Motor neuron (in vitro differentiated cells): ENCODE measurements around the gene ARHGAP26. TPM values are rescaled to one million over a fixed set of nuclear protein-coding genes. Genes with fewer than 3 reads are reported as not detected.

Experiments used
- ATAC-seq, 8 experiments: fragments of 200-7000 bp; cut with Tn5 transposase; replicated peaks in 6 of 8; 2 replicates each; pipeline ENCODE4 v1.8.0; 2021; ENCODE audit warnings: mild to moderate bottlenecking in 8 of 8, moderate library complexity in 8 of 8
- H3K27ac ChIP-seq, 2 donors: fragments of 250-450 bp; sonication (Bioruptor Pico); 2 replicates each; pipeline ENCODE4 v1.9.0; 2021; ENCODE audit warnings: antibody characterized with exemption in 2 of 2, mild to moderate bottlenecking in 2 of 2, moderate library complexity in 1 of 2
- H3K4me1 ChIP-seq, 2 donors: fragments of 250-450 bp; sonication (Bioruptor Pico); replicated peaks in 1 of 2; 2 replicates each; pipeline ENCODE4 v1.6.1; 2021; ENCODE audit warnings: antibody characterized with exemption in 2 of 2, mild to moderate bottlenecking in 2 of 2, moderate library complexity in 1 of 2
- H3K4me3 ChIP-seq, 5 donors: fragments of 250-450 bp; sonication (Bioruptor Pico); 2 replicates each; pipeline ENCODE4 v1.9.0; 2021; ENCODE audit warnings: antibody characterized with exemption in 5 of 5, mild to moderate bottlenecking in 5 of 5, moderate library complexity in 4 of 5
- WGBS, 10 experiments: fragments of 450-650 bp; shearing (Covaris generic); methylation state at CpG; one replicate each; pipeline ENCODE4 v1.0.0; 2022; 5-methylcytosine and 5-hydroxymethylcytosine counted together
- in situ Hi-C, 9 experiments: fragments of 400-800 bp; cut with MboI; loops; one replicate each; pipeline ENCODE4 v1.15.0; 2021; ENCODE audit warnings: low sequenced_read_pairs in 9 of 9, low pct_unique_long_range_greater_than_20kb in 2 of 9; ENCODE audit not compliant: unreplicated experiment in 9 of 9
- total RNA-seq, 8 experiments: library from RNA; unstranded; fragments of 300-600 nt; gene quantifications; 2 replicates each; pipeline versions ENCODE4 v1.2.3 to v1.2.4, GENCODE V29; 2022

Gene ARHGAP26
- total RNA-seq, 8 experiments from 2014 or later, result 1.3 to 14.2 (median 7.0) TPM

DNA sequence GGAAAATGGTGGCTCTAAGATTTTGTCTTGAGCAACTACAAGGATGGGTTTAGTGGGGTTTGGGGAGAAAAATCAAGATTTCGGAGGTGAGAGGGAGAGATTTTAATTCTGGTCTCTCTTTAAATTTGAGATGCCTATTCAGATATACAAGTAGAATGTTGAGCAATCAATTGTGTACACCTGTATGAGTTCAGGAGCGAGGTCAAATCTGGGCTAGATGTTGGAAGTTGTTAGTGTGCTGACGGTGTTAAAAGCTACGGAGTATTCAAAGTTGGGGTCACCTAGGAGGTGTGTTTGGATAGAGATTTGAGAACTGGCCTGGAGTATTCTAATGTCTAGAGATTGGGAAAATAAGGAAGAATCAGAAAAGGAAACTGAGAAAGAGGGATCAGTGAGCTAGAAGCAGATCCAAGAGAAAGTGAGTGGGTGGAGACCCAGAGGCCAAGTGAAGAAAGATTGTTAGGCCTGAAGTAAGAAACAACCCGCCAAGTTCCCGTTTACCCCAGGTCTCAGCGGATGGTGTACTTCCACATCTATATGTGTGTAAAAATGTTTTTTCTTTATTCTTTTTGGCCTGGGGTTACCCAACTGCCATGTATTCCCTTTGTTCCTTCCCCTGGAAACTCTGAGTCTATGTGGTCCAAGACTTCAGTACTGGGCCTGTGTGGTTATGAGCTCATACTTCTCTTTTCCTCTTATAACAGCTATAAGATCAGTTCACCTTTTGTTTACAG is 11.9 kb upstream of the ARHGAP26 start:
- in situ Hi-C loops, result no loop called here
- H3K27ac ChIP-seq, result no peak overlapping the region
- H3K4me1 ChIP-seq, result no peaks in the 10 kb centered on the region
- H3K4me3 ChIP-seq, result no peak overlapping the region
- no peak for ATAC-seq
- 33 to 98% (median 94%) methylated on average over 1 to 7 of the region's 7 CpGs; no CpG with 5 or more reads in 1 of the 10 experiments for WGBS, 10 experiments

DNA sequence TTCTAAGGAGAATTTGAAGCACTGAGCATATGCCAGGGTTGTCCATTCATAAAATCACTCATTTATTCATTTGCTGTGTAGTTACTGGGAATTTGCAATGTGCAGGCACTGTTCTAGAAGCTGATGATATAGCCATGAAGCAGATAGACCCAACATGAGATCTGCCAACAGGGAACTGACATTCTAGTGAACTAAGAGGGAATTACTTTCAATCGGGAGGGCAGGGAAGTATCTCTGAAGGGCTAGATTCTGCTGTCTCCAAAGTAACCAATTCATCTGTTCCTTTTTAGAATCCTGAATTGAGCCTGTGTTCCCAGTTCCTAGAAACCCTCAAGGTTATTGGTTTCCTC is 11.4 kb upstream of the ARHGAP26 start:
- no peak for ATAC-seq
- in situ Hi-C loops, result no loop called here
- 57 to 100% (median 89%) methylated on average over 1 of the region's 1 CpG; no CpG with 5 or more reads in 3 of the 10 experiments for WGBS, 10 experiments
- H3K4me1 ChIP-seq, result no peaks in the 10 kb centered on the region
- H3K4me3 ChIP-seq, result no peak overlapping the region
- no peak overlapping the region for H3K27ac ChIP-seq

DNA sequence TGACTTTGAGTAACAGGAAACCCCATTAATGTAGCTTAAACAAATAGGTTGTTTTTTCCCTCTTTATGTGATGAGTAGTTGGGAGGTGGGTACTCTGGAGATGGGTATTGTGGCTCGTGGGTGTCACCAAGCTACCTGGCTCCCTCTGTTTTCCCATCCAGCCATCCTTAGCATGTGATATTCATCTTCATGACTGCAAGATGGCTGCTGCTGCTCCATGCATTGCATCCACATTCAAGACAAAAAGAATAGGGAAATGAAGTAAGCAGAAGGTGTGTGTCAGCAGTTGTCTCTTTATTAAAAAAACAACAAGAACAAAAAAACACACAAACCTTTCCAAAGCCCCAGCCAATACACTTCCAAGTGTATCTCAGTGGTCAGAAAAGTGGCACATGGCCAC is 6.5 kb upstream of the ARHGAP26 start:
- 22 to 100% (median 89%) methylated on average over 1 of the region's 1 CpG; no CpG with 5 or more reads in 5 of the 10 experiments for WGBS, 10 experiments
- no peak for ATAC-seq
- in situ Hi-C loops, result loop anchor here in 1 of 9 experiments (10.0 kb wide), 1 partner anchor 101 kb away; no protein-coding TSS in a partner anchor
- Histone ChIP-seq H3K4me1 (peaks cover 0 to 5% of the 10 kb centered on the region in 2 donors), H3K27ac (no peak overlapping the region), H3K4me3 (no peak overlapping the region)

DNA sequence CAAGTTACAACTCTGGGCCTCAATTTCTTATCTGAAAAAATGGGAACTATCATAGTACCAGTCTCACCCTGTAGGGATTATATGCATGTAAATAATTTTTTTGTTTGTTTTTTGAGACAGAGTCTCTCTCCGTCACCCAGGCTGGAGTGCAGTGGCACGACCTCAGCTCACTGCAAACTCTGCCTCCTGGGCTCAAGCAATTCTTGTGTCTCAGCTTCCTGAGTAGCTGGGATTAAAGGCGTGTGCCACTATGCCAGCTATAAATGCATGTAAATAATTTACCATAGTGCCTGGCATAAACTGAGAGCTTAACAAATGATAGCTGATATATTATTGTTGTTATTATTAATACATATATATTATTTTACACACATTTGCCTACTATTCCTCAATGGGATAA is 3.0 kb upstream of the ARHGAP26 start:
- WGBS, 10 experiments, result 0 to 100% (median 61%) methylated on average over 1 to 3 of the region's 3 CpGs; no CpG with 5 or more reads in 2 of the 10 experiments
- peak in 1 of 8 experiments; percentile 1 for ATAC-seq
- Histone ChIP-seq H3K4me3 (no peak overlapping the region), H3K27ac (no peak overlapping the region), H3K4me1 (peaks cover 8 to 11% of the 10 kb centered on the region in 2 donors)
- in situ Hi-C loops, result loop anchor here in 1 of 9 experiments (10.0 kb wide), 1 partner anchor 98 kb away; no protein-coding TSS in a partner anchor

DNA sequence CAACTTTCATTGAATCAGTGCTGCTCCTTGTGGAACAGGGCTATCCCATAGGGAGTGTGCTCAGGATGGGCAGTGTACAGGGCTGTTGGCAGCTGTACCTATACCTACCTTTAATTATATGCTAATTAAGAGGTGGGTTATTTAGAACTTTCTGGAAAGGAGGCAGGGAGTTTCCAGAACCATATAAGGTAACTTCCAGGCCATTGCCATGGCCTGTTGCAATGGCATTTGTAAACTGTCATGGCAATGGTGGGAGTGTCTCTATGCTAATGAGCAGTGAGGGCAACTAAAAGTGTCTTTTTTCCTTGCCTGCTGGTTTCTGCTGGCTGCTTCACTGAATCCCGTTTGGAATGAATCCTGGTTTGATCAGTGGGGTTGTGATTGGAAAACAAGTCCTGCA is 2.3 kb upstream of the ARHGAP26 start:
- H3K4me3 ChIP-seq, result no peak overlapping the region
- peaks cover 8 to 14% of the 10 kb centered on the region in 2 donors for H3K4me1 ChIP-seq
- no peak for ATAC-seq
- in situ Hi-C loops, result loop anchor here in 1 of 9 experiments (10.0 kb wide), 1 partner anchor 97 kb away; no protein-coding TSS in a partner anchor
- WGBS, 10 experiments, result 0 to 80% (median 55%) methylated on average over 1 of the region's 1 CpG; no CpG with 5 or more reads in 6 of the 10 experiments
- H3K27ac ChIP-seq, result no peak overlapping the region

DNA sequence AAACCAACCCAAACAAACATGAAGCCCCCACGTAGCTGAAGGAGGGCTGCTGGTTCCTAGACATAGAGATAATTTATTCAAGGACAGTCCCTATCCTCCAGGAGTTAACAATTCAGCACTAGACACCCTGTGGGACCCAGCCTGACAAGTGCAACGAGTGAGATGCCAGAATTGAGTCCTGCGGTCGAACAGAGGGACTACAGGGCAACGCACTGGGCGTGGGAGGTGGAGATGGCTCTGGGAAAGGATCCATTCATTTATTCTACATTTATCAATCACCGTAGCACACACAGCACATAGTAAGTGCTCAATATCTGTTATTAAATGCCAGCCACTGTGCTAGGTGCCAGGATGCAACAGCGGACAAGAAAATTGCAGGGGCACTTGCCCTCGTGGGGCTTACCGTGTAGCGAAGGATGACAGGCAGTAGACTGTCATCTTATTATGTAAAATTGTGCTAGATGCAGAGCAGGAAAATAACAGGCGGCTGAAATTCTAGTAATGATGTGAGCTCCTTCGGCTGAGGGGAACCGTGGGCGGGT is 855 bp upstream of the ARHGAP26 start:
- ATAC-seq, result peak in 3 of 8 experiments; percentile 0 to 4 (median 4)

DNA sequence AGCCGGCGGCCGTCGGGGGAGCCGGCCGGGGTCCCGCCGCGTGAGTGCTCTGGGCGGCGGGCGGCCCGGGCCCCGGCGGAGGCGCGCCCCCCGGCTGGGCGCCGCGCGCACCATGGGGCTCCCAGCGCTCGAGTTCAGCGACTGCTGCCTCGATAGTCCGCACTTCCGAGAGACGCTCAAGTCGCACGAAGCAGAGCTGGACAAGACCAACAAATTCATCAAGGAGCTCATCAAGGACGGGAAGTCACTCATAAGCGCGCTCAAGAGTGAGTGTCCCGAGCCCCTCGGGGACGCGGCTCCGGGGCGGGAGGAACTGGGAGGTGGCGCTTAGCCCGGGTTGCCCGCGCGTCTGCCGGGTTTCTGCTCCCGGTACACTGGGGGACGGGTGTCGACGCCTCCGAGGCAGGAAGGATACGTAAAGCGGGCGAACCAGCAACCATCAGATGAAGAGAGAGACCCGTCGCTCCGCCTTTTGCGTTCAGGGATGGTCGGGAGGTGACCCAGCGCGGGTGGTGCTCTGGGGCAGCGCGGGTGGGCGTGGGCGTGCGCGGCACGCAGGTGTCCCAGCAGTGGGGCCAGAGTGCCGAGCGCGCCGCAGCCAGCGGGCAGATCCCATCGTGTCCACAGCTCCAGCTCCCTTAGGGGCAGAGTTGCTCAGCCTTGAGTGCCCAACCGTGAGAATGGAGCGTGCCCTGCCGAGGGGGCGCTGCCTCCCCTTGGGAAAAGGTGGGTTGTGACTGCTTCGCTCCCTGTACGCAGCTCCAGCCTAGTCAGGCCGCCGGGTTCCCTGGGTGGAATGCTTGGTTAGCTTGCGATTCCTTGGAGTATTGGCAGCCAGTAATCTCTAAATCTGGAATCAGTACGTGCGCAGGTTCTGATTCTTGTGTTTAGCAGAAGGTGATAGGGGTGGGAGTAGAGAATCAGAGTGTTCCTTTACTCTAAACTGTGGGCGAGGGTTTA is 753 bp downstream of the ARHGAP26 start:
- in situ Hi-C loops, result no loop called here
- 0 to 21% (median 5%) methylated on average over 1 to 20 of the region's 86 CpGs; no CpG with 5 or more reads in 1 of the 10 experiments for WGBS, 10 experiments
- H3K27ac ChIP-seq, result peak overlapping the region; percentile 13 to 57
- peak; percentile 14 to 47 (median 35) for ATAC-seq
- peak overlapping the region; percentile 73 to 91 (median 81) for H3K4me3 ChIP-seq
- H3K4me1 ChIP-seq, result peaks cover 8 to 14% of the 10 kb centered on the region in 2 donors

More for the DNA sequence above, 855 bp upstream of the ARHGAP26 start:
- 0 to 20% (median 9%) methylated on average over 1 to 6 of the region's 15 CpGs; no CpG with 5 or more reads in 3 of the 10 experiments for WGBS, 10 experiments
- H3K4me3 ChIP-seq, result peak overlapping the region; percentile 73 to 91 (median 81)
- in situ Hi-C loops, result loop anchor here in 1 of 9 experiments (10.0 kb wide), 1 partner anchor 95 kb away; no protein-coding TSS in a partner anchor
- H3K4me1 ChIP-seq, result peaks cover 8 to 14% of the 10 kb centered on the region in 2 donors
- peak overlapping the region; percentile 9 to 65 for H3K27ac ChIP-seq

DNA sequence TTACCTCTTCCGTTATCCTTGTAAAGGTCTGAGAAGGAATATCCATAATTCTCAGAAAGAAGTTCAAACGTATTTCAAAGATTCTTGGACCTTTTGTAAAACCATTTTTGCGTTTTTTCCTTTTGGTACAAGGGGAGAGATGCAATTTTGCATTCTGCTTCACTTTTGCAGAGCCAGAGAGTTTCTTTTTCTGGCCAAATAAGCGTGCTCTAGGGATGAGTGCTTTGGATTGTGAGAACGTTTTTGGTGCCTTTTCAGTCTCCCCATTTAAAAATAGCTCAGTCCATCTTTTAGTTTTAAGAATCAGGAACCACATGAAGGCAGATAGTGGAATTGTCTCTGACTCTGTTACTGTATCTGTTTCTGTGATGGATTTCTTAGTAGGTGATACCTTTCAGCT is 1.5 kb downstream of the ARHGAP26 start:
- 10 to 65% (median 33%) methylated on average over 2 to 5 of the region's 5 CpGs; no CpG with 5 or more reads in 1 of the 10 experiments for WGBS, 10 experiments
- H3K4me1 ChIP-seq, result peaks cover 8 to 14% of the 10 kb centered on the region in 2 donors
- H3K27ac ChIP-seq, result no peak overlapping the region
- no peak for ATAC-seq
- in situ Hi-C loops, result no loop called here
- peak overlapping the region; percentile 73 to 91 (median 81) for H3K4me3 ChIP-seq

DNA sequence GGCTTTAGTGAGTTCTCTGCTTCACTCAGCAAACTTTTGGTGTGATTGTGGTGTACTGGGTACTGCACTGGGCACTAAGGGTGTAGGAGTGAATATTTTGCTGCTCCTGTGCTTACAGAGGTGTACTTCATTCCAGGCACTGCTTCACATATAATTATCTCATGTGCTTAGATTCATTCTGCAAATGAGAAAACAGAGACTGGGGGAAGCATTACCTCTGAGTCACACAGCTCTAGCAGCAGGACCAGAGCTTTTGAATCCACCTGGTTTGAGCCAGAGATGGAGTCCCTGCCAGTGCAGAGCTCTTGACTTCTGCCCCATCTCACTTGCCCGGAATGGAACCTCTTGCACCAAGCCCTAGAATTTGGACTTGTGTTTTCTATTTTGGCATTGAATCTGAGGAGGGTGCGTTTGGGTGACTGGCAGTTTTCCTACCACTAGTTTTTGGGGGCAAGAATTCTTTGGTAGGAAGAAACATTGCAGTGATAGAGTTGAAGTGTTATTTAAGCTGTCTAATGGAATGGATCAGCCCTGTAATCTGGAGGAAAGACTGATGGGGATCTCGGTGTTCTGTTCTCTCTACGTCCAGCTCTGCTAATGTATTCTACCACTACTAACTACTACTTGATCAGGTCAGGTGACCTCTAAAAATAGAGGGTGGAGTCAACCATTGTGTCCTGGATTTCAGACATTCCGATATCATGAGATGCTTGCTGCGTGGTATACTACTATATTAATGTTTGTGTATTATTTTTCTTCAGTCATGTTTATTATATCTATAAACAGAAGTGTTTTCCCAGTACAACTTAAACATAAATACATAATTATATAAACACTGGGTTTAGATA is 2.5 kb downstream of the ARHGAP26 start:
- in situ Hi-C loops, result no loop called here
- WGBS, 10 experiments, result 67 to 100% (median 90%) methylated on average over 1 to 5 of the region's 6 CpGs
- Histone ChIP-seq H3K4me1 (peaks cover 8 to 14% of the 10 kb centered on the region in 2 donors), H3K27ac (no peak overlapping the region), H3K4me3 (peak overlapping the region in 1 of 5 donors; percentile 73)
- no peak for ATAC-seq

DNA sequence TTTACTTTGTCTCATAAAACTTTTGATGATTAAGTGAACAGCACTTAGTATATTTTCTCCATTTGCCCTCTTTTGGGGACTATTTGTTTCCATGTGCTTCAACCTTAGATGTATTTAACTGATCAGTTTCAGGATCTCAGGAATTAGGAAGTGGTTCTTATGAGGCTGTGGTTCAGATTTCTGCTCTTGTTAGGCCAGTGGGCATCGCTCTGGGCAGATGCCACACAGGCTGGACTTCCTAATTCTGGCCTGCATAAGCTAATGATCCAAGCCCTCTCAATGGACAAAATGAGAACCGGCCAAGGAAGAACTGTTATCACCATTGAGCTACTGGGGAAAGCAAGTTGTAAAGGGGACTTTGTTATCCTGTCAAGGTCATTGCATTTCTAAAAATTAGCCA is 6.9 kb downstream of the ARHGAP26 start:
- no peak overlapping the region for H3K4me3 ChIP-seq
- peaks cover 0 to 6% of the 10 kb centered on the region in 2 donors for H3K4me1 ChIP-seq
- WGBS, 10 experiments, result 89 to 100% (median 100%) methylated on average over 1 to 2 of the region's 2 CpGs; no CpG with 5 or more reads in 1 of the 10 experiments
- no peak for ATAC-seq
- in situ Hi-C loops, result no loop called here
- no peak overlapping the region for H3K27ac ChIP-seq

DNA sequence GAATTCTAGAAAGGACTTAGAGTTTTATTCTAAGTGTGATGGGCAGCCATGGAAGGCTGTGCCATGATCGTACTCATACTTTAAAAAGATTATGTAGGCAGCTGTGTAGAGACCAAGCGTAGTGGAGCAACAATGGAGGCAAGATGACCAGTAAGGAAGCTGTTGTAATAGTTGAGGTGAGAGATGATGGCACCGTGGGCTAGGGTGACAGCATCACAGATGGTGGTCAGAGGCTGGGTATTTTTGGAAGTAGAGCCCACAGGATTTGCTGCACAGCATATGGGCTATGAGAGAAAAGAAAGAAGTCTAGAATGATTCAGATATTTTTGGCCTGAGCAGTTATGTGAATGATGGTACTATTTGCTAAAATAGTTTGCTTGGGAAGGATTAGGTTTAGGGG is 7.7 kb downstream of the ARHGAP26 start:
- in situ Hi-C loops, result no loop called here
- 40 to 100% (median 83%) methylated on average over 1 to 3 of the region's 3 CpGs; no CpG with 5 or more reads in 2 of the 10 experiments for WGBS, 10 experiments
- no peak overlapping the region for H3K27ac ChIP-seq
- ATAC-seq, result no peak
- H3K4me1 ChIP-seq, result peaks cover 0 to 3% of the 10 kb centered on the region in 2 donors
- no peak overlapping the region for H3K4me3 ChIP-seq
